GM23248 (cell line): ENCODE data around the gene CACNA1C.

Experiments
- EZH2 ChIP-seq: fragments of 200-600 bp; sonication (generic); IDR thresholded peaks from 2 replicates; pipeline ENCODE4 v1.6.1; 2018; ENCODE audit warnings: antibody characterized with exemption, mild to moderate bottlenecking; ENCODE audit not compliant: insufficient read depth, poor library complexity, severe bottlenecking
- EZH2phosphoT487 ChIP-seq: fragments of 200-600 bp; sonication (generic); IDR thresholded peaks from 2 replicates; pipeline ENCODE4 v1.6.1; 2018; ENCODE audit warnings: antibody characterized with exemption, moderate library complexity, mild to moderate bottlenecking, low read depth; ENCODE audit not compliant: insufficient read depth

DNA sequence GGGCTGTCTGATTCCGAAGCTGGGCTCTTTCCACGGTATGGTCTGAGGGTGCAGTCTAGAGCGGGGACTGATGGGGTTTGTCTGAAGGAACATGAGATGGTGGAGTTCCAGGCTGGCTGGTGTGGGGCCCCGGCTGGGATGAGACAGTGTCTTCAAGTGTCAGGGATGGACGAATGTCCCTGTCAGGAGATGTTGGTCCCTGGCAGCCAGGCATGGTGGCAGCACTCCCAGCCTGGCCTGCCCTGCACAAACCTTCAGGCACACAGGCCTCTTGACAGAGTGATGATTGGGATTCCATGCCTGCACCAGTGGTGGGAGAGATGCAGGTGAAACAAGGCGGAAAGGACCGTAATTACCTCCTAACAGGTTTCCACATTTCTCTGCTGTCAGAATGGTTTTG is 221.9 kb downstream of the CACNA1C start:
- no peak for TF ChIP-seq EZH2
- no peak for TF ChIP-seq EZH2phosphoT487
